HG02763 (cell line): Measurements from ENCODE around the gene CABP2.

Experiments
- ATAC-seq: cut with Tn5 transposase; IDR thresholded peaks from one replicate; pipeline ENCODE4 v1.9.1; 2021; ENCODE audit warnings: mild to moderate bottlenecking, moderate library complexity; ENCODE audit not compliant: unreplicated experiment

The CABP2 gene

GRCh38 chr11:67508486-67509121 is 14.6 kb downstream of the CABP2 start:
- ATAC-seq: peak; percentile 40

- ATAC-seq: peak; percentile 75
These were observed 15.3 kb downstream of the CABP2 start, which contains the start of gene CDK2AP2 for GRCh38 chr11:67507864-67508485. CDK2AP2 (minus strand) TSS chr11:67508162; CDS start chr11:67508082, 80 bp downstream.

GRCh38 chr11:67507242-67507863 is 15.9 kb downstream of the CABP2 start:
- no peak for ATAC-seq

GRCh38 chr11:67506426-67507051 is 16.7 kb downstream of the CABP2 start:
- ATAC-seq: no peak

GRCh38 chr11:67505605-67506396 is 17.4 kb downstream of the CABP2 start:
- no peak for ATAC-seq

- ATAC-seq: no peak
These were observed 18.2 kb downstream of the CABP2 start, which contains the start of gene PITPNM1 for GRCh38 chr11:67504950-67505581. PITPNM1 (minus strand) TSS chr11:67505363; CDS start chr11:67504180, 1,183 bp downstream.

GRCh38 chr11:67504005-67504949 is 19.0 kb downstream of the CABP2 start:
- ATAC-seq: no peak

- ATAC-seq: no peak
These were observed 19.9 kb downstream of the CABP2 start for GRCh38 chr11:67503119-67504004.

GRCh38 chr11:67502328-67502979 is 20.8 kb downstream of the CABP2 start:
- no peak for ATAC-seq

GRCh38 chr11:67501854-67502253 is 21.4 kb downstream of the CABP2 start:
- no peak for ATAC-seq

GRCh38 chr11:67500831-67501715 is 22.2 kb downstream of the CABP2 start:
- no peak for ATAC-seq

GRCh38 chr11:67500484-67500821 is 22.8 kb downstream of the CABP2 start:
- no peak for ATAC-seq

GRCh38 chr11:67499808-67500483 is 23.3 kb downstream of the CABP2 start:
- ATAC-seq: no peak

- no peak for ATAC-seq
These were observed 24.7 kb downstream of the CABP2 start for GRCh38 chr11:67498544-67498972.

GRCh38 chr11:67497656-67498291 is 25.5 kb downstream of the CABP2 start:
- no peak for ATAC-seq

GRCh38 chr11:67496113-67496512 is 27.1 kb downstream of the CABP2 start:
- no peak for ATAC-seq
